ENCODE data around the gene NDOR1.
"Not testable (repeated sequence)": the region's sequence is repeated elsewhere in the genome, so short reads cannot be mapped to it uniquely, and the experiment has no call there.

The NDOR1 gene

DNA sequence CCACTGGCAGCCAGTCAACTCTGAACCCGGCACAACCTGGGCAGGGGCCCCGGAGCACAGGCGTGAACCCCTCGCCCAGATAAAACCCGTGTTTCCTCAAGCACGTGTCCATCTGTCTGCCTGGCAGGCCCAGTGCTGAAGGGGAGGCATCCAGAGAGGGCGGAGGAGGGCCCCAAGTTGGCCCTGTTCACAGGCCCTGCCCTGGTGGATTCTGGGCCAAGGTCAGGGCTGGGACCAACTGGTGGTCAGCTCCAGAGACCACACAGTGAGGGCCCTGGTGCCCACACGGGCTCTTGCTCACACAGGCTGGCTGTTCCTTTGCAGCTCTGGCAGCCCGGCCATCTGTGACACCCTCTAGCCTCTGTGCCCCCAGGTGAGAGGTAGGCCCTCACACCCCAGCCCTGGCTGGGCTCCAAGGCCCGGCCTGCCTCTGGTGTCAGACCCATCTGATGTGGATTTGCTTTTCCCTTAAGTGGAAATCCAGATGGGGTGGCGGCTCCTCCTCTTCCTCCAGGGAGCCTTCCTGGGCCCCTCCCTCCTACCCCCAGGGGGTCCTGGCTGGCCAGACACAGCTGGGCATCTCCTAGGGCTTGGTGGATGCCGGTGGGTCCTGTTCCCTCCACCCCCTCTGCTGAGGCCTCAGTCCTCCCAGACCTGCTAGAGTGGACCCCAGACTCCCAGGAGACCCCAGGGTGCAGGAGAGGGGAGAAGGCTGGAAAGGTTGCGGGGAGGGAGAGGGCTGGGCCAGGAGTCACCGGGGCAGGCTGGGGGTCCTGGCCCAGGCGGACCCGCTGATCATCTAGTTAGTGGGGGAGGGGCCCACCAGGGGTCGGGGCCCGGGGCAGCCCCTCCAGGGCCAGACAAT, 45.1 kb downstream of the NDOR1 start:
- Histone ChIP-seq H3K27ac (ENCODE audit: low read depth, low read length) (no peak overlapping the region), H3K27me3 (ENCODE audit: control insufficient read depth, insufficient read depth, low read length) (no peaks in the 10 kb centered on the region), H3K4me1 (ENCODE audit: control insufficient read depth, insufficient read depth, low read length) (no peaks in the 10 kb centered on the region), H3K36me3 (ENCODE audit: control insufficient read depth, insufficient read depth, low read length) (no peaks in the 10 kb centered on the region), H3K9ac (ENCODE audit: low read length) (no peak overlapping the region), H3K4me3 (ENCODE audit: low read length) (no peak overlapping the region)

- no peak within 1 kb of the TSS for H3K4me3 ChIP-seq (ENCODE audit: low read length)
- H3K9ac ChIP-seq (ENCODE audit: low read length): no peak within 1 kb of the TSS
- H3K36me3 ChIP-seq (ENCODE audit: control insufficient read depth, insufficient read depth, low read length): no peaks in the 10 kb centered on the region
- no peak within 1 kb of the TSS for H3K27ac ChIP-seq (ENCODE audit: low read depth, low read length)
- no peaks in the 10 kb centered on the region for H3K27me3 ChIP-seq (ENCODE audit: control insufficient read depth, insufficient read depth, low read length)
- peaks cover 3% of the 10 kb centered on the region for H3K4me1 ChIP-seq (ENCODE audit: control insufficient read depth, insufficient read depth, low read length)
Measured at GRCh38 chr9:137251194-137251461, 45.6 kb downstream of the NDOR1 start, which contains the start of gene STPG3. Gene STPG3 (plus strand): TSS chr9:137251286. CDS start chr9:137251287, 1 bp downstream.

- H3K4me3 ChIP-seq (ENCODE audit: low read length): no peak overlapping the region
- peaks cover 8% of the 10 kb centered on the region for H3K4me1 ChIP-seq (ENCODE audit: control insufficient read depth, insufficient read depth, low read length)
- no peak overlapping the region for H3K27ac ChIP-seq (ENCODE audit: low read depth, low read length)
- no peaks in the 10 kb centered on the region for H3K36me3 ChIP-seq (ENCODE audit: control insufficient read depth, insufficient read depth, low read length)
- no peak overlapping the region for H3K9ac ChIP-seq (ENCODE audit: low read length)
- H3K27me3 ChIP-seq (ENCODE audit: control insufficient read depth, insufficient read depth, low read length): no peaks in the 10 kb centered on the region
Measured at GRCh38 chr9:137251490-137252268, 46.2 kb downstream of the NDOR1 start.

DNA sequence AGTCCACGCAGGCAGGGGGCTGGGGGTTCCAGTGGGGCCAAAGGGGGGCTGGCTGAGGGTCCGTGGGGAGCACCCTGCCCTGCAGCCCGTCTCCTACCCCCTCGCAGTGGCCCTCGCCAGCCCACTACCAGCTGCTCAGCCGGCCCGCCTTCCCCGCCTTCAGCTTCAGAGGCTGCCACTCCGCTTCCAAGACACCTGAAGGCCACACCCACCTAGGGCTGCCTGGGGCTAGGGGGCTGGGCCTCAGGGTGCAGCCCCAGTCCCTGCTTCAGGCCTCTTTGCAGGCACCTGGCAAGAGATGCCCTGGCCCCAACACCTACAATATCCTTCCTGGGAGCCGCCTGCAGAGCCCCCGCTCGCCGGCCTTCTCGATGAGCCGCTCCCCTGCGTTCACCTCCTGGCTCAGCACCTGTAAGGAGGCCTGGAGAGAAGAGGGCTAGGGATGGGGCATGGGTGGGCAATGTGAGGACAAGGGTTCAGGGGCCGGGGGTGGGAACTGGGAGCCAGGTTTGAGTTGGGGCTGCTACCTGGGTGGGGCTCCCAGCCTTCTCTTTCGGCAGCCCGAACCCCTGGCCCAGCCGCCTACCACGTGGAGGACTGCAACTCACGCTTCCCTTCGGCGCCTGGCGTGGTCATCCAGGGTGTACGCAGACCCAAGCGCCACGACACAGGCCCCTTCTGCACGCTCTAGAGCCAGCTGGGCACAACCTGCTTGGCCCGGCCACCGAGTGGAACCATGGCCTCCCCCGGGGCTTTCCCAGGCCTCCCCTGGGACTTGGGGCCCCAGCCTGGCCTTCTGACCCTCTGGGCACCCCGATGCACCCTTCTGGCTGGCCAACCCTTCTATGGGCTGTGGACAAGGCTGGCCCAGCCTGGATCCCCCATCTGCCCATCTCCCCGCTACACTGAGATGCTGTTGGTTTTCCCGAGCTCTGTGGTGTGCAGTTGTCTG, 47.3 kb downstream of the NDOR1 start:
- Histone ChIP-seq H3K36me3 (ENCODE audit: control insufficient read depth, insufficient read depth, low read length) (no peaks in the 10 kb centered on the region), H3K27me3 (ENCODE audit: control insufficient read depth, insufficient read depth, low read length) (no peaks in the 10 kb centered on the region), H3K9ac (ENCODE audit: low read length) (no peak overlapping the region), H3K4me3 (ENCODE audit: low read length) (no peak overlapping the region), H3K27ac (ENCODE audit: low read depth, low read length) (no peak overlapping the region), H3K4me1 (ENCODE audit: control insufficient read depth, insufficient read depth, low read length) (peaks cover 10% of the 10 kb centered on the region)

- Histone ChIP-seq H3K4me3 (ENCODE audit: low read length) (peak overlapping the region; percentile 92), H3K9ac (ENCODE audit: low read length) (peak overlapping the region; percentile 62), H3K4me1 (ENCODE audit: control insufficient read depth, insufficient read depth, low read length) (peaks cover 10% of the 10 kb centered on the region), H3K27me3 (ENCODE audit: control insufficient read depth, insufficient read depth, low read length) (no peaks in the 10 kb centered on the region), H3K36me3 (ENCODE audit: control insufficient read depth, insufficient read depth, low read length) (no peaks in the 10 kb centered on the region), H3K27ac (ENCODE audit: low read depth, low read length) (no peak overlapping the region)
Measured at GRCh38 chr9:137253717-137254623, 48.5 kb downstream of the NDOR1 start.

DNA sequence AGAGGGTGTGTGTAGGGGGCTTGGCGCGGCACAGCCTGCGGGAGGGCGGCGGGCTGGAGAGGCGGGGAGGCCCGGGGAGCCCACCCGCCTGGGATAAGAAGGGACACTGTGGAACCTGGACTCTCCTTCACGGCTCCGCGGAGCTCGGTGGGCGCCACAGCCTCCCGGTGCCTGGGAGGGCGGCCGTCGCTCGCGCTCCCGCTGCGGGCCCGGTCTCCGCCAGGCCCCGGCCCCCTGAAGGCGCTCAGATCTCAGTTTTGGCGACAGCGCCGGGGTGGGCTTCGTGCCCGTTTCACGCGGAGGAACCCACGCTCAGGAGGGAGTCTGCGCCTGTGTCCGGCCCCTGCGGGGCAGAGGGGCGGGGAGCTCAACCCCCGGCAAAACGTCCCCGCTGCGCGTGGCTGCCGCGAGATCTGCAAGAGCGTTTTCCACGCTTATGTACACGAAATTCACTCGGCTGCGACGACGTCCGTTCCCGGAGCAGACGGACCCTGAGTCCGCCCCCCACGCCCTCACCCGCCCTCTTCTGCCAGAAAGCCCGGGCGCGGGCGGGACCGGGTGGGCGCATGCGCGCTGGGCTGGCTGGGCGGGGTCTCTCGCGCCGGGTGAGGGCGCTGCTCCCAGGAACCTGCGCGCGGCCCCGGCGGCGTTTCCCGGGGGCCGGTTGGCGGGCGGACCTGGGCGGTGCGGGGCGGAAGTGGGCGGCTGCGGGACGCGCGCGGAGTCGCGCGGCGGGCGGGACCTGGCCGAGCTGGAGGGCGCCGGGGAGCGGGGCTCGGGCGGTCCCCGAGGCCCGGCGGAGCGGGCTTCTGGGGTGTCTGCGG, 49.3 kb downstream of the NDOR1 start, which contains the start of gene NELFB:
NELFB (plus strand) TSS at position 704 of the 824 bp plus-strand sequence.
- peak within 1 kb of the TSS; percentile 61 for H3K27ac ChIP-seq (ENCODE audit: low read depth, low read length)
- peak within 1 kb of the TSS; percentile 80 for H3K9ac ChIP-seq (ENCODE audit: low read length)
- no peaks in the 10 kb centered on the region for H3K27me3 ChIP-seq (ENCODE audit: control insufficient read depth, insufficient read depth, low read length)
- peaks cover 10% of the 10 kb centered on the region for H3K4me1 ChIP-seq (ENCODE audit: control insufficient read depth, insufficient read depth, low read length)
- peak within 1 kb of the TSS; percentile 92 for H3K4me3 ChIP-seq (ENCODE audit: low read length)
- peaks cover 2% of the 10 kb centered on the region for H3K36me3 ChIP-seq (ENCODE audit: control insufficient read depth, insufficient read depth, low read length)

- Histone ChIP-seq H3K4me1 (ENCODE audit: control insufficient read depth, insufficient read depth, low read length) (peaks cover 10% of the 10 kb centered on the region), H3K9ac (ENCODE audit: low read length) (peak overlapping the region; percentile 80), H3K4me3 (ENCODE audit: low read length) (peak overlapping the region; percentile 85), H3K36me3 (ENCODE audit: control insufficient read depth, insufficient read depth, low read length) (peaks cover 2% of the 10 kb centered on the region), H3K27me3 (ENCODE audit: control insufficient read depth, insufficient read depth, low read length) (no peaks in the 10 kb centered on the region), H3K27ac (ENCODE audit: low read depth, low read length) (peak overlapping the region; percentile 58)
Measured at GRCh38 chr9:137255448-137256114, 50.1 kb downstream of the NDOR1 start.

DNA sequence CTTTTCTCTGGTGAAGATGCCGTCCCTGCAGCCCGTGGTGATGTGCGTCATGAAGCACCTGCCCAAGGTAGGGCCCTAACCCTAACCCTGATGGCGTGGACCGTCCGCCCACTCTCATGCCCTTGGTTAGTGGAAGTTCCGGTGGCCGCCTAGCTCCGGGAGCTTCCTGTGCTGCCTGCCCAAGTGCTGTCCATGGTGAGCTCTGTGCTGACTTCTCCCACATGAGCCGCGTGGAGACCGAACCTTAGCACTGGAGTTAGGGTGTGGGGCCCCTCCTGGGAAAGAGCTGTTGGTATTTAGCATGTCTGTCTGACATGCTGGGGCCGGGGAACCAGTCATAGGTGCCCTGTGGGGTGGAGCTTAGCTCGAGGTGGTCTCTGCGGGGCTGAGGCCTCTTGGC, 50.9 kb downstream of the NDOR1 start:
- H3K27ac ChIP-seq (ENCODE audit: low read depth, low read length): no peak overlapping the region
- no peak overlapping the region for H3K9ac ChIP-seq (ENCODE audit: low read length)

GRCh38 chr9:137256856-137257255, 51.4 kb downstream of the NDOR1 start:
- Histone ChIP-seq H3K4me1 (ENCODE audit: control insufficient read depth, insufficient read depth, low read length) (peaks cover 10% of the 10 kb centered on the region), H3K9ac (ENCODE audit: low read length) (no peak overlapping the region), H3K27me3 (ENCODE audit: control insufficient read depth, insufficient read depth, low read length) (no peaks in the 10 kb centered on the region), H3K36me3 (ENCODE audit: control insufficient read depth, insufficient read depth, low read length) (peaks cover 2% of the 10 kb centered on the region), H3K4me3 (ENCODE audit: low read length) (no peak overlapping the region), H3K27ac (ENCODE audit: low read depth, low read length) (no peak overlapping the region)

More for the DNA sequence above, 50.9 kb downstream of the NDOR1 start:
- no peaks in the 10 kb centered on the region for H3K27me3 ChIP-seq (ENCODE audit: control insufficient read depth, insufficient read depth, low read length)
- peaks cover 10% of the 10 kb centered on the region for H3K4me1 ChIP-seq (ENCODE audit: control insufficient read depth, insufficient read depth, low read length)
- H3K4me3 ChIP-seq (ENCODE audit: low read length): peak overlapping the region; percentile 85
- peaks cover 2% of the 10 kb centered on the region for H3K36me3 ChIP-seq (ENCODE audit: control insufficient read depth, insufficient read depth, low read length)

GRCh38 chr9:137262173-137262908, 56.8 kb downstream of the NDOR1 start:
- H3K36me3 ChIP-seq (ENCODE audit: control insufficient read depth, insufficient read depth, low read length): peaks cover 28% of the 10 kb centered on the region
- H3K27ac ChIP-seq (ENCODE audit: low read depth, low read length); H3K9ac ChIP-seq (ENCODE audit: low read length); H3K4me1 ChIP-seq (ENCODE audit: control insufficient read depth, insufficient read depth, low read length); H3K4me3 ChIP-seq (ENCODE audit: low read length); H3K27me3 ChIP-seq (ENCODE audit: control insufficient read depth, insufficient read depth, low read length): not testable (repeated sequence)
